Uterus (tissue), 2 donors: ENCODE measurements around the gene PCBP2.

Experiments
- CTCF ChIP-seq, 4 experiments: fragments of 200-600 bp in 2 of 4; fragments of 450-650 bp in 2 of 4; sonication (generic) in 2 of 4; IDR thresholded peaks; one replicate each; pipeline ENCODE4 v1.5.1; 2016 to 2019; ENCODE audit warnings: antibody characterized with exemption in 4 of 4, mild to moderate bottlenecking in 2 of 4, moderate library complexity in 1 of 4
- POLR2A ChIP-seq, 2 donors: fragments of 450-650 bp; IDR thresholded peaks; one replicate each; pipeline ENCODE4 v1.6.1; 2016; ENCODE audit warnings: antibody characterized with exemption in 2 of 2, mild to moderate bottlenecking in 1 of 2, moderate library complexity in 1 of 2

- no peak for TF ChIP-seq CTCF (IDR thresholded peaks at IDR 0.05)
- no peak for TF ChIP-seq POLR2A (IDR thresholded peaks at IDR 0.05)
Measured at GRCh38 chr12:53502983-53503728, 51.3 kb downstream of the PCBP2 start.
